IMR-90 (cell line): ENCODE measurements around the gene RPS6KA2. TPM values are rescaled to one million over a fixed set of nuclear protein-coding genes. Genes with fewer than 3 reads are reported as not detected.

Source experiments
- ATAC-seq: fragments of 200-7000 bp; cut with Tn5 transposase; 2 replicates; pipeline ENCODE4 v1.9.1; 2020; ENCODE audit warnings: low read depth, mild to moderate bottlenecking, moderate library complexity
- BruUV-seq: library from RNA; stranded (reverse); fragments of 400-500 nt; replicated peaks from 2 replicates; lab custom pipeline; 2021; lab: Mats Ljungman, UMichigan
- CTCF ChIA-PET: fragments of 300-600 bp; formaldehyde crosslinking; extraction: SDS; loops from one replicate; lab custom pipeline; 2021; ENCODE audit warnings: antibody characterized with exemption; lab: Yijun Ruan, JAX
- POLR2A ChIA-PET: fragments of 300-600 bp; sonication (Branson Sonifier 250); formaldehyde crosslinking; loops from one replicate; lab custom pipeline; 2022; ENCODE audit warnings: antibody characterized with exemption; ENCODE audit not compliant: unreplicated experiment; lab: Charles Lee
- DNase-seq: peaks from one replicate; pipeline ENCODE4 v3.0.0; 2013
- H2AFZ ChIP-seq: replicated peaks from 2 replicates; pipeline ENCODE3; 2013; ENCODE audit warnings: low read length, mild to moderate bottlenecking; ENCODE audit not compliant: poor library complexity
- H2AK5ac ChIP-seq: 2 replicates; pipeline ENCODE4 v1.6.1; 2013; ENCODE audit warnings: low read depth, low read length, inconsistent platforms
- H2AK9ac ChIP-seq: replicated peaks from 2 replicates; pipeline ENCODE3; 2013; ENCODE audit warnings: mild to moderate bottlenecking, low read depth, low read length, moderate library complexity; ENCODE audit not compliant: poor library complexity
- H2BK120ac ChIP-seq: 2 replicates; pipeline ENCODE4 v1.6.1; 2013; ENCODE audit warnings: low read depth, low read length, inconsistent platforms
- H2BK15ac ChIP-seq: 3 replicates; pipeline ENCODE4 v1.6.1; 2013; ENCODE audit warnings: low read depth, low read length, inconsistent platforms
- H2BK20ac ChIP-seq: 2 replicates; pipeline ENCODE4 v1.6.1; 2013; ENCODE audit warnings: low read depth, mild to moderate bottlenecking, inconsistent platforms, low read length, moderate library complexity
- H2BK5ac ChIP-seq: 2 replicates; pipeline ENCODE4 v1.6.1; 2013; ENCODE audit warnings: mild to moderate bottlenecking, low read depth, low read length, inconsistent platforms; ENCODE audit not compliant: poor library complexity, severe bottlenecking
- H3K14ac ChIP-seq: replicated peaks from 2 replicates; pipeline ENCODE4 v1.6.1; 2013; ENCODE audit warnings: low read depth, low read length, inconsistent platforms
- H3K18ac ChIP-seq: 2 replicates; pipeline ENCODE4 v1.6.1; 2013; ENCODE audit warnings: low read depth, low read length, control low read depth
- H3K23ac ChIP-seq: 2 replicates; pipeline ENCODE4 v1.6.1; 2013; ENCODE audit warnings: low read depth, low read length, inconsistent platforms
- H3K27ac ChIP-seq: 2 replicates; pipeline ENCODE4 v1.5.1; 2013; ENCODE audit warnings: mild to moderate bottlenecking, control low read depth, low read length; ENCODE audit not compliant: insufficient read depth
- H3K27me3 ChIP-seq: 2 replicates; pipeline ENCODE4 v1.6.1; 2013; ENCODE audit warnings: low read length; ENCODE audit not compliant: control insufficient read depth, insufficient read depth
- H3K36me3 ChIP-seq: 2 replicates; pipeline ENCODE4 v1.6.1; 2013; ENCODE audit warnings: low read length, mixed read lengths; ENCODE audit not compliant: control insufficient read depth, insufficient read depth
- H3K4ac ChIP-seq: 2 replicates; pipeline ENCODE4 v1.6.1; 2013; ENCODE audit warnings: low read depth, low read length, inconsistent platforms
- H3K4me1 ChIP-seq: 2 replicates; pipeline ENCODE4 v1.6.1; 2013; ENCODE audit warnings: low read length, mixed read lengths; ENCODE audit not compliant: control insufficient read depth, insufficient read depth
- H3K4me2 ChIP-seq: 2 replicates; pipeline ENCODE4 v1.6.1; 2013; ENCODE audit warnings: low read depth, mild to moderate bottlenecking, control low read depth, low read length, moderate library complexity
- H3K4me3 ChIP-seq: 2 replicates; pipeline ENCODE4 v1.5.1; 2013; ENCODE audit warnings: low read depth, mild to moderate bottlenecking, control low read depth, low read length, moderate library complexity; ENCODE audit not compliant: insufficient read depth
- H3K56ac ChIP-seq: 2 replicates; pipeline ENCODE4 v1.6.1; 2013; ENCODE audit warnings: low read length, inconsistent platforms; ENCODE audit not compliant: insufficient read depth; ENCODE audit errors: extremely low read depth
- H3K79me1 ChIP-seq, 2 experiments: 2 replicates each; pipeline ENCODE4 v1.6.1; 2013; ENCODE audit warnings: low read length in 2 of 2, inconsistent platforms in 1 of 2, low read depth in 1 of 2
- H3K9ac ChIP-seq: 2 replicates; pipeline ENCODE4 v1.6.1; 2013; ENCODE audit warnings: low read depth, low read length, control low read depth
- H3K9me1 ChIP-seq: 2 replicates; pipeline ENCODE4 v1.6.1; 2013; ENCODE audit warnings: low read length, inconsistent platforms; ENCODE audit not compliant: insufficient read depth
- H3K9me3 ChIP-seq: 2 replicates; pipeline ENCODE4 v1.6.1; 2013; ENCODE audit warnings: low read length; ENCODE audit not compliant: control insufficient read depth, insufficient read depth
- H4K20me1 ChIP-seq: 2 replicates; pipeline ENCODE4 v1.6.1; 2013; ENCODE audit warnings: low read length, inconsistent platforms; ENCODE audit not compliant: insufficient read depth
- H4K5ac ChIP-seq: 2 replicates; pipeline ENCODE4 v1.6.1; 2013; ENCODE audit warnings: mild to moderate bottlenecking, low read depth, low read length, control low read depth
- H4K8ac ChIP-seq, 2 experiments: 2 replicates each; pipeline ENCODE4 v1.6.1; 2013; ENCODE audit warnings: low read depth in 2 of 2, low read length in 2 of 2, control low read depth in 1 of 2, inconsistent platforms in 1 of 2
- H4K91ac ChIP-seq: 2 replicates; pipeline ENCODE4 v1.6.1; 2013; ENCODE audit warnings: low read depth, low read length, inconsistent platforms; ENCODE audit not compliant: insufficient read depth
- BHLHE40 ChIP-seq: fragments of 150-350 bp; IDR thresholded peaks from 2 replicates; pipeline ENCODE4 v1.6.1; 2016; ENCODE audit warnings: mild to moderate bottlenecking, low read depth, low read length
- CEBPB ChIP-seq: IDR thresholded peaks from 2 replicates; pipeline ENCODE4 v1.6.1; 2012; ENCODE audit warnings: low read depth, low read length, improper control_type of control experiment
- CHD1 ChIP-seq: IDR thresholded peaks from 2 replicates; pipeline ENCODE4 v1.6.1; 2012; ENCODE audit warnings: low read depth, low read length, improper control_type of control experiment
- FOS ChIP-seq: fragments of 150-350 bp; IDR thresholded peaks from 2 replicates; pipeline ENCODE4 v1.6.1; 2016; ENCODE audit warnings: low read depth, low read length
- MAFK ChIP-seq: IDR thresholded peaks from 2 replicates; pipeline ENCODE4 v1.6.1; 2012; ENCODE audit warnings: low read depth, low read length, improper control_type of control experiment
- MAZ ChIP-seq: IDR thresholded peaks from 2 replicates; pipeline ENCODE4 v1.6.1; 2012; ENCODE audit warnings: low read depth, mild to moderate bottlenecking, low read length, improper control_type of control experiment, moderate library complexity, borderline replicate concordance
- MXI1 ChIP-seq: IDR thresholded peaks from 2 replicates; pipeline ENCODE4 v1.6.1; 2012; ENCODE audit warnings: low read depth, mild to moderate bottlenecking, low read length, moderate library complexity, borderline replicate concordance
- NFE2L2 ChIP-seq: fragments of 150-350 bp; IDR thresholded peaks from 2 replicates; pipeline ENCODE4 v1.6.1; 2016; ENCODE audit warnings: low read depth, mild to moderate bottlenecking, low read length
- POLR2A ChIP-seq: IDR thresholded peaks from 2 replicates; pipeline ENCODE4 v1.6.1; 2012; ENCODE audit warnings: mild to moderate bottlenecking, low read depth, low read length
- RCOR1 ChIP-seq: IDR thresholded peaks from 2 replicates; pipeline ENCODE4 v1.6.1; 2012; ENCODE audit warnings: mild to moderate bottlenecking, low read length, improper control_type of control experiment; ENCODE audit not compliant: insufficient replicate concordance
- RFX5 ChIP-seq: IDR thresholded peaks from 2 replicates; pipeline ENCODE4 v1.8.0; 2012; ENCODE audit warnings: low read depth, mild to moderate bottlenecking, low read length, moderate library complexity
- SMC3 ChIP-seq: fragments of 150-350 bp; IDR thresholded peaks from 2 replicates; pipeline ENCODE4 v1.6.1; 2016; ENCODE audit warnings: low read depth, mild to moderate bottlenecking, antibody characterized with exemption, low read length, moderate library complexity
- WGBS, 2 experiments: methylation state at CpG; one replicate each; pipeline versions ENCODE4 v1.1.5 to v1.1.7; 2013; ENCODE audit warnings: missing lambda C conversion rate in 2 of 2; ENCODE audit not compliant: insufficient read length in 1 of 2; ENCODE audit errors: extremely low coverage in 2 of 2; 5-methylcytosine and 5-hydroxymethylcytosine counted together
- dilution Hi-C: fragments of 300-500 bp; cut with HindIII; formaldehyde crosslinking; loops from one replicate; pipeline ENCODE4 v1.14.3; 2018; ENCODE audit warnings: low sequenced_read_pairs; ENCODE audit not compliant: unreplicated experiment
- in situ Hi-C: fragments of 300-500 bp; cut with MboI; formaldehyde crosslinking; loops from 3 replicates; pipeline ENCODE4 v1.14.3; 2019; ENCODE audit warnings: low sequenced_read_pairs, inconsistent platforms, mixed read lengths
- intact Hi-C: fragments of 100-400 bp; cut with micrococcal nuclease; formaldehyde crosslinking; loops from 2 replicates; pipeline ENCODE4 v1.10.0; 2022
- polyA plus RNA-seq, 3 experiments: library from polyadenylated mRNA; depleted of rRNA; stranded (reverse); fragments of >200 nt; gene quantifications; 2 replicates each; pipeline ENCODE4 v1.2.3, GENCODE V29; 2012; ENCODE audit warnings: low replicate concordance in 1 of 3
- total RNA-seq: library from RNA; depleted of rRNA; stranded (reverse); fragments of >200 nt; gene quantifications from 2 replicates; pipeline ENCODE4 v1.2.3, GENCODE V29; 2012
- TF ChIP-seq, protein P1 (sequence below): conservative IDR thresholded peaks from 2 replicates; pipeline ENCODE4 v1.5.1; 2012; ENCODE audit warnings: mild to moderate bottlenecking, low read depth, low read length, improper control_type of control experiment
- TF ChIP-seq, protein P2 (sequence below): fragments of 150-350 bp; IDR thresholded peaks from 2 replicates; pipeline ENCODE4 v1.6.1; 2017; ENCODE audit warnings: mild to moderate bottlenecking, antibody characterized with exemption, low read length, low read depth

Gene RPS6KA2
- total and polyA plus RNA-seq, 2 of the 4 experiments (the other 2 are of a cell fraction): 26.9 to 31.3 TPM

DNA sequence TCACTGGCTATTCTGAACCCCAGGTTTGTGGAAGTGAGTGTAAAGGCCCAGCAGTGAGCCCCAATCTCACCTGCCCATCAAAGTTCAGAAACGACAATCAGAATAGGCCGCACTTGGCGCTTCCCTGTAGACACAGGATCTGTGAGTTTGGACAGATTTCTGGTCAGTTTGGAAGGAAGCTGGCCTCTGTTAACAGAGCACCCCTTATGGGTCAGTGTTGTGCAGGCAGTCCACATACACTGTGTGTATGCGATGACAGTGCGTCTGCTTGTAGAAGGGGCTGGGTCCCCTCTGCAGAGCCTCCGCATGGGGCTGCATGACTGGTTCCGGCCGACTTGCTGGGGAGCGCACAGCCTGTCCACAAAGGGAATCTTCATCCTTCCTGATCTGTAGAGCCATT is 240.9 kb downstream of the RPS6KA2 start:
- no peak overlapping the region for H3K23ac ChIP-seq
- no TSS peak for BruUV-seq
- dilution Hi-C loops (no loop called here), intact Hi-C loops (no loop called here), in situ Hi-C loops (no loop called here)
- H2BK120ac ChIP-seq: no peak overlapping the region
- H4K20me1 ChIP-seq: no peaks in the 10 kb centered on the region
- no peak overlapping the region for H3K9ac ChIP-seq
- ATAC-seq (no peak), DNase-seq (no peak)
- H3K4ac ChIP-seq: no peak overlapping the region
- H3K79me1 ChIP-seq: peaks cover 0 to 5% of the 10 kb centered on the region in 2 experiments; a peak in 2 of 4 replicates
- H3K27me3 ChIP-seq: peaks cover 8% of the 10 kb centered on the region
- no peak overlapping the region for H3K4me2 ChIP-seq
- WGBS, 2 experiments: 95% methylated on average over 6 of the region's 9 CpGs; no CpG with 5 or more reads in 1 of the 2 experiments
- H3K36me3 ChIP-seq: no peaks in the 10 kb centered on the region
- no peak overlapping the region for H4K5ac ChIP-seq
- H2BK5ac ChIP-seq: no peak overlapping the region
- H2AK9ac ChIP-seq: no peak overlapping the region
- no peak overlapping the region for H2BK15ac ChIP-seq
- H4K91ac ChIP-seq: no peak overlapping the region
- no peak overlapping the region for H2BK20ac ChIP-seq
- no peaks in the 10 kb centered on the region for H3K9me3 ChIP-seq
- H3K4me1 ChIP-seq: no peaks in the 10 kb centered on the region
- no peak overlapping the region for H2AFZ ChIP-seq
- H3K9me1 ChIP-seq: no peaks in the 10 kb centered on the region
- TF ChIP-seq MXI1: no peak
- no peak for TF ChIP-seq RCOR1
- no peak for TF ChIP-seq CEBPB
- TF ChIP-seq POLR2A: no peak
- no peak for TF ChIP-seq BHLHE40
- no peak for TF ChIP-seq NFE2L2
- TF ChIP-seq, protein P1, sequence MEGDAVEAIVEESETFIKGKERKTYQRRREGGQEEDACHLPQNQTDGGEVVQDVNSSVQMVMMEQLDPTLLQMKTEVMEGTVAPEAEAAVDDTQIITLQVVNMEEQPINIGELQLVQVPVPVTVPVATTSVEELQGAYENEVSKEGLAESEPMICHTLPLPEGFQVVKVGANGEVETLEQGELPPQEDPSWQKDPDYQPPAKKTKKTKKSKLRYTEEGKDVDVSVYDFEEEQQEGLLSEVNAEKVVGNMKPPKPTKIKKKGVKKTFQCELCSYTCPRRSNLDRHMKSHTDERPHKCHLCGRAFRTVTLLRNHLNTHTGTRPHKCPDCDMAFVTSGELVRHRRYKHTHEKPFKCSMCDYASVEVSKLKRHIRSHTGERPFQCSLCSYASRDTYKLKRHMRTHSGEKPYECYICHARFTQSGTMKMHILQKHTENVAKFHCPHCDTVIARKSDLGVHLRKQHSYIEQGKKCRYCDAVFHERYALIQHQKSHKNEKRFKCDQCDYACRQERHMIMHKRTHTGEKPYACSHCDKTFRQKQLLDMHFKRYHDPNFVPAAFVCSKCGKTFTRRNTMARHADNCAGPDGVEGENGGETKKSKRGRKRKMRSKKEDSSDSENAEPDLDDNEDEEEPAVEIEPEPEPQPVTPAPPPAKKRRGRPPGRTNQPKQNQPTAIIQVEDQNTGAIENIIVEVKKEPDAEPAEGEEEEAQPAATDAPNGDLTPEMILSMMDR: no peak
- TF ChIP-seq RFX5: no peak
- TF ChIP-seq, protein P2, sequence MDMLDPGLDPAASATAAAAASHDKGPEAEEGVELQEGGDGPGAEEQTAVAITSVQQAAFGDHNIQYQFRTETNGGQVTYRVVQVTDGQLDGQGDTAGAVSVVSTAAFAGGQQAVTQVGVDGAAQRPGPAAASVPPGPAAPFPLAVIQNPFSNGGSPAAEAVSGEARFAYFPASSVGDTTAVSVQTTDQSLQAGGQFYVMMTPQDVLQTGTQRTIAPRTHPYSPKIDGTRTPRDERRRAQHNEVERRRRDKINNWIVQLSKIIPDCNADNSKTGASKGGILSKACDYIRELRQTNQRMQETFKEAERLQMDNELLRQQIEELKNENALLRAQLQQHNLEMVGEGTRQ: no peak
- TF ChIP-seq SMC3: no peak
- TF ChIP-seq MAZ: no peak
- no peak for TF ChIP-seq MAFK
- TF ChIP-seq FOS: no peak
- TF ChIP-seq CHD1: no peak
- no peak overlapping the region for H3K56ac ChIP-seq
- POLR2A ChIA-PET: no interaction called here
- CTCF ChIA-PET: no interaction called here
- no peak overlapping the region for H3K14ac ChIP-seq
- H4K8ac ChIP-seq: no peak overlapping the region
- no peak overlapping the region for H3K18ac ChIP-seq
- no peak overlapping the region for H2AK5ac ChIP-seq
- no peak overlapping the region for H3K27ac ChIP-seq
- no peak overlapping the region for H3K4me3 ChIP-seq
